Endothelial cell of umbilical vein (primary cell): Measurements from ENCODE around the gene ATP1B2. TPM values are rescaled to one million over a fixed set of nuclear protein-coding genes. Genes with fewer than 3 reads are reported as not detected.
A peak's percentile ranks its signal among the peaks of the same experiment; 100 is the strongest.

ENCODE experiments used
- BruUV-seq: library from RNA; stranded (reverse); fragments of 400-500 nt; replicated peaks from 2 replicates; lab custom pipeline; 2021; lab: Mats Ljungman, UMichigan
- CTCF ChIA-PET: fragments of 300-600, 350-600 bp; sonication (Branson Sonifier 250); formaldehyde crosslinking; loops from one replicate; lab custom pipeline; 2021; ENCODE audit warnings: antibody characterized with exemption, inconsistent platforms; lab: Charles Lee
- POLR2A ChIA-PET: fragments of 300-600, 350-600 bp; sonication (Branson Sonifier 250); formaldehyde crosslinking; loops from one replicate; lab custom pipeline; 2021; ENCODE audit warnings: antibody characterized with exemption, inconsistent platforms; lab: Charles Lee
- DNase-seq: peaks from one replicate; pipeline ENCODE4 v3.0.0-alpha.2; 2011; ENCODE audit warnings: low read depth, low spot score
- FAIRE-seq: peaks from 2 replicates; lab custom pipeline; 2011; peaks lifted over from hg19 to GRCh38; lab: Jason Lieb, UNC
- H2AFZ ChIP-seq: 2 replicates; pipeline ENCODE4 v1.6.0; 2012; ENCODE audit warnings: low read depth, low read length, control low read depth, inconsistent platforms
- H3K27ac ChIP-seq: 2 replicates; pipeline ENCODE4 v1.5.1; 2011; ENCODE audit warnings: low read depth, mild to moderate bottlenecking, control low read depth, low read length, moderate library complexity; ENCODE audit not compliant: insufficient read depth
- H3K27me3 ChIP-seq, 2 experiments: 2 replicates each; pipeline versions ENCODE4 v1.6.0 to v1.6.1; 2011; ENCODE audit warnings: low read length in 2 of 2, mixed read lengths in 1 of 2; ENCODE audit not compliant: control insufficient read depth in 2 of 2, insufficient read depth in 2 of 2
- H3K36me3 ChIP-seq, 2 experiments: 2 replicates in 1 of 2; 3 replicates in 1 of 2; pipeline ENCODE4 v1.5.1; 2011; ENCODE audit warnings: low read length in 2 of 2, mild to moderate bottlenecking in 1 of 2, moderate library complexity in 1 of 2; ENCODE audit not compliant: control insufficient read depth in 2 of 2, insufficient read depth in 2 of 2; ENCODE audit errors: extremely low read depth in 1 of 2
- H3K4me1 ChIP-seq: 3 replicates; pipeline ENCODE4 v1.5.1; 2011; ENCODE audit warnings: mild to moderate bottlenecking, low read length; ENCODE audit not compliant: control insufficient read depth, insufficient read depth; ENCODE audit errors: extremely low read depth
- H3K4me2 ChIP-seq: 2 replicates; pipeline ENCODE4 v1.6.1; 2011; ENCODE audit warnings: low read length, control low read depth, mixed read lengths; ENCODE audit not compliant: insufficient read depth
- H3K4me3 ChIP-seq, 3 experiments: fragments of 200-600 bp in 1 of 3; sonication (generic), shearing (Covaris generic) in 1 of 3; replicated peaks in 1 of 3; 2 replicates each; pipeline ENCODE4 v1.5.1; 2011 to 2016; ENCODE audit warnings: control low read depth in 3 of 3, low read length in 3 of 3, mild to moderate bottlenecking in 2 of 3, inconsistent platforms in 1 of 3, low read depth in 1 of 3, moderate library complexity in 1 of 3; ENCODE audit not compliant: insufficient read depth in 1 of 3
- H3K79me2 ChIP-seq: 2 replicates; pipeline ENCODE4 v1.6.0; 2012; ENCODE audit warnings: low read length, inconsistent platforms; ENCODE audit not compliant: control insufficient read depth, insufficient read depth
- H3K9ac ChIP-seq: replicated peaks from 2 replicates; pipeline ENCODE3; 2011; ENCODE audit warnings: low read length, control low read depth; ENCODE audit not compliant: insufficient read depth; ENCODE audit errors: extremely low read depth
- H3K9me1 ChIP-seq: replicated peaks from 3 replicates; pipeline ENCODE4 v1.6.0; 2011; ENCODE audit warnings: mild to moderate bottlenecking, low read length; ENCODE audit not compliant: control insufficient read depth, insufficient read depth; ENCODE audit errors: extremely low read depth
- H3K9me3 ChIP-seq: replicated peaks from 2 replicates; pipeline ENCODE4 v1.5.1; 2012; ENCODE audit warnings: low read length, inconsistent platforms; ENCODE audit not compliant: control insufficient read depth, insufficient read depth
- H4K20me1 ChIP-seq: replicated peaks from 2 replicates; pipeline ENCODE3; 2011; ENCODE audit warnings: mild to moderate bottlenecking, low read length; ENCODE audit not compliant: control insufficient read depth, insufficient read depth; ENCODE audit errors: extremely low read depth
- CTCF ChIP-seq, 2 donors: IDR thresholded peaks; 1 replicate in 1 of 2; 2 replicates in 1 of 2; pipeline ENCODE4 v1.5.1; 2011; ENCODE audit warnings: low read length in 2 of 2, mild to moderate bottlenecking in 2 of 2, moderate library complexity in 2 of 2, control low read depth in 1 of 2, inconsistent platforms in 1 of 2, low read depth in 1 of 2; ENCODE audit not compliant: insufficient read depth in 1 of 2; ENCODE audit errors: extremely low read depth in 1 of 2
- EZH2 ChIP-seq: IDR thresholded peaks from 2 replicates; pipeline ENCODE4 v1.6.1; 2012; ENCODE audit warnings: borderline replicate concordance, low read depth, mild to moderate bottlenecking, moderate library complexity, low read length, inconsistent platforms; ENCODE audit not compliant: severe bottlenecking
- FOS ChIP-seq: IDR thresholded peaks from 2 replicates; pipeline ENCODE4 v1.6.1; 2011; ENCODE audit warnings: mild to moderate bottlenecking, low read length, moderate library complexity, borderline replicate concordance; ENCODE audit not compliant: insufficient read depth
- GATA2 ChIP-seq: IDR thresholded peaks from 2 replicates; pipeline ENCODE4 v1.7.0; 2011; ENCODE audit warnings: low read depth, mild to moderate bottlenecking, moderate library complexity, mixed read lengths, low read length; ENCODE audit not compliant: insufficient read length, insufficient read depth
- JUN ChIP-seq: IDR thresholded peaks from 2 replicates; pipeline ENCODE4 v1.6.1; 2011; ENCODE audit warnings: borderline replicate concordance, low read depth; ENCODE audit not compliant: insufficient read length, insufficient read depth
- MAX ChIP-seq: IDR thresholded peaks from 2 replicates; pipeline ENCODE4 v1.6.1; 2011; ENCODE audit not compliant: insufficient read depth, insufficient read length
- MYC ChIP-seq: IDR thresholded peaks from one replicate; pipeline ENCODE4 v1.6.1; 2011; ENCODE audit warnings: mild to moderate bottlenecking, low read depth, low read length
- POLR2A ChIP-seq: IDR thresholded peaks from 2 replicates; pipeline ENCODE4 v1.6.1; 2012; ENCODE audit warnings: low read depth, mild to moderate bottlenecking, control low read depth, low read length
- POLR2AphosphoS5 ChIP-seq: IDR thresholded peaks from 2 replicates; pipeline ENCODE4 v1.6.1; 2012; ENCODE audit warnings: low read depth, mild to moderate bottlenecking, control low read depth, low read length, moderate library complexity; ENCODE audit not compliant: insufficient read depth
- dilution Hi-C: fragments of 300-500 bp; cut with MboI; formaldehyde crosslinking; loops from one replicate; pipeline ENCODE4 v1.15.0; 2019; ENCODE audit warnings: low sequenced_read_pairs; ENCODE audit not compliant: extremely low pct_ligation_motif_present
- intact Hi-C: fragments of 100-400 bp; cut with micrococcal nuclease; formaldehyde crosslinking; loops from one replicate; pipeline ENCODE4 v1.10.0; 2022
- polyA plus RNA-seq, 4 experiments: library from polyadenylated mRNA; depleted of rRNA in 3 of 4; stranded (reverse) in 3 of 4; unstranded in 1 of 4; fragments of >200 nt; gene quantifications; 2 replicates each; pipeline versions ENCODE4 v1.2.1 to v1.2.3, GENCODE V29; 2011 to 2012; ENCODE audit warnings: missing spikeins in 1 of 4
- total RNA-seq: library from RNA; stranded (reverse); gene quantifications from 2 replicates; pipeline ENCODE4 v1.2.3, GENCODE V29; 2021

The ATP1B2 gene
- total and polyA plus RNA-seq, 2 donors (not counting 3 experiments of a cell fraction or from before 2014, with no cell fraction given): 0.06 TPM; not detected in 1

GRCh38 chr17:7702776-7703175 lies 52.0 kb downstream of the ATP1B2 start:
- no peak overlapping the region for H3K4me2 ChIP-seq
- no peak for FAIRE-seq
- no peak overlapping the region for H3K9ac ChIP-seq
- DNase-seq: no peak
- intact Hi-C loops: no loop called here
- no peak overlapping the region for H2AFZ ChIP-seq
- H4K20me1 ChIP-seq: no peaks in the 10 kb centered on the region
- BruUV-seq: TSS peak; percentile 39
- dilution Hi-C loops: no loop called here
- CTCF ChIA-PET: interaction anchor here (0.6 to 5.1 kb wide), 2 partner anchors 13 to 657 kb away, joined by 3 to 45 read pairs; partner anchors contain the start of gene DNAH2
- no peaks in the 10 kb centered on the region for H3K79me2 ChIP-seq
- POLR2A ChIA-PET: interaction anchor here (0.7 kb wide), 1 partner anchor 37 kb away, joined by 4 read pairs; no protein-coding TSS in a partner anchor
- H3K9me3 ChIP-seq: no peaks in the 10 kb centered on the region
- no peak for TF ChIP-seq FOS
- TF ChIP-seq GATA2: no peak
- no peak for TF ChIP-seq POLR2A
- no peak for TF ChIP-seq EZH2
- TF ChIP-seq POLR2AphosphoS5: no peak
- no peak for TF ChIP-seq JUN
- TF ChIP-seq CTCF (IDR thresholded peaks at IDR 0.05; ENCODE audit: extremely low read depth in 1 of 2, insufficient read depth in 1 of 2, low read depth in 1 of 2, low read length in 2 of 2): no peak
- no peak for TF ChIP-seq MAX
- no peak for TF ChIP-seq MYC
- H3K36me3 ChIP-seq: peaks cover 0 to 8% of the 10 kb centered on the region in 2 experiments
- H3K27ac ChIP-seq: no peak overlapping the region
- H3K9me1 ChIP-seq: no peaks in the 10 kb centered on the region
- peaks cover 33 to 35% of the 10 kb centered on the region in 2 experiments for H3K27me3 ChIP-seq
- H3K4me1 ChIP-seq: peaks cover 3% of the 10 kb centered on the region
- H3K4me3 ChIP-seq: no peak overlapping the region
